Measurements from ENCODE around the gene NT5E.

NT5E gene

DNA sequence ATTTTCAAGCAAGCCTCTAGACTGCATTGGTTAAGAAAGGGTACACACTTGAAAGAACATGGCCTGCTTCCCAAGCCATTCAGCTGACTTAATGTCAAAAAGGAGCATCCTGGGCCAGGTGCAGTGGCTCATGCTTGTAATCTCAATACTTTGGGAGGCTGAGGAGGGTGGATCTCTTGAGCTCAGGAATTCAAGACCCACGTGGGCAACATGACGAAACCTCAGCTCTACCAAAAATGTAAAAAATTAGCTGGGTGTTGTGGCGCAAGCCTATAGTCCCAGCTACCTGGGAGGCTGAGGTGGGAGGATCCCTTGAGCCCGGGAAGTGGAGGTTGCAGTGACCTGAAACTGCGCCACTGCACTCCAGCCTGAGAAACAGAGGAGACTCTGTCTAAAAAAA lies 26.9 kb upstream of the NT5E start:
- no peak for DNase-seq

DNA sequence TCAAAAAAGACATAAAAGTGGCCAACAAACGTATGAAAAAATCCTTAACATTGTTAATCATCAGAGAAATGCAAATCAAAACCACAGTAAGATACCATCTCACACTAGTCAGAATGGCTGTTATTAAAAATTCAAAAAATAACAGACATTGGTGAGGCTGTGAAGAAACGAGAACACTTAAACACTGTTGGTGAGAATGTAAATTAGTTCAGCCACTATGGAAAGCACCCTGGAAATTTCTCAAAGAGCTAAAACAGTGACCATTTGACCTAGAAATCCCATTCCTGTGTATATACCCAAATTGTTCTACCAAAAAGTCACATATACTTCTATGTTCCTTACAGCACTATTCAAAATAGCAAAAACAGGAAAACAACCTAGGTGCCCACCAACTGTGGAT lies 24.9 kb upstream of the NT5E start:
- no peak for DNase-seq

DNA sequence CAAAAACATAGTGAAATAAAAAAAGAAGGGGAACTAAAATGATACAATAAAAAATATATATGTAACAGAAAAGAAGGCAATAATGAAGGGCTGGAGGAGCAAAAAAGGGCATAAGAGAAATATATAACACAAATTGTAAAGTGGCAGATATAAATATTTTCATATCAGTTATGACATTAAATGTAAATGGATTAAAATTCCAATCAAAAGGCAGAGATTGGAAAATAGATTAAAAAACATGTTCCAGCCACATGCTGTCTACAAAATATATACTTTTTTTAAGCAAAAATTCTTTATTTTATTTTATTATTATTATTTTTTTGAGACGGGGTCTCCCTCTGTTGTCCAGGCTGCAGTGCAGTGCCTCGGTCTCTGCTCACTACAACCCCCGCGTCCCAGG lies 23.9 kb upstream of the NT5E start:
- DNase-seq: no peak

DNA sequence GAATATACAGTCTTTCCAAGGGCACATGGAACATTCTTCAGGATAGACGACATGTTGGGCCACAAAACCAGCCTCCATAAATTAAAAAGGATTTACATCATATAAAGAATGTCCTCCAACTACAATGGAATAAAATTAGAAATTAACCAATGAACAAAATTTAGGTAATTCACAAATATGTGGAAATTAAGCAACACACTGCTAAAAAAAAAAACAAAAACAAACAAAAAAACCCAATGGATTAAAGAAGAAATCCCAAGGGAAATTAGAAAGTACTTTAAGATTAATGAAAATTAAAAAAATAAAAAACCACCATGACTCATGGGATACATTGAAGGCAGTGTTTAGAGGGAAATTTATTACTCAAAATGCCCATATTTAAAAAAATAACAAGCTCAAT lies 21.4 kb upstream of the NT5E start:
- DNase-seq: no peak

DNA sequence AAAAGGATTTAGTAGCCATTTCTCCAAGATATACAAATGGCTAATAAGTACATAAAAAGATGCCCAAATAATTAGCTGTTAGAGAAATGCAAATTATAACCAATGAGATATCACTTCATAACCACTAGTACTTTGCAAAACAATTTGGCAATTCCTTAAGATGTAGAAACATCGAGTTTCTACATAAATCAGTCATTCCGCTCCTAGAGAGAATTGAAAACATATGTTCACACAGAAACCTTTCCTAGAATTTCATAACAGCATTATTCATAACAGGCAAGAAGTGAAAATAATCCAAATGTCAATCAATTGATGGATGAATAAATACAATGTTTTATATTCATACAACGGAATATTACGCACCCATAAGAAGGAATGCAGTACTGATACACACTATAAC lies 20.5 kb upstream of the NT5E start:
- DNase-seq: no peak

DNA sequence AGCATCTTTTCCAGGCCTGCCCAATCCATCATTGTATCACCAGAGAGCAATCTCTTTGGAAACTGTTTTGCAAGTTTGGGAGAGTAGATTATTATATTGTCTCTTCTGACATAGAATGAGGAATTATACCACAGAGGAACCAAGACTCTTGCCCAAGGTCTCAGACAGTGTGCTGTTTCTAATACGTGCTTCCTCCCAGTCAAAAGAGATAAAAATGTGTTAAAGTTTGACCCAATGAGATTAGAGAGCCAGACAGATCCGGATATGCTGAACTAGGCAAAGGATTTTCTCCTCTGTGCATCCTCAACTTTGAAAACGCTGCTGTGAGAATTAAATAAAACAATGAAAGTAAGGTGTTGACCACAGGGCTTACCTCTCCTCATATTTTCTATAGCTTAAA lies 18.6 kb upstream of the NT5E start:
- no peak for DNase-seq

DNA sequence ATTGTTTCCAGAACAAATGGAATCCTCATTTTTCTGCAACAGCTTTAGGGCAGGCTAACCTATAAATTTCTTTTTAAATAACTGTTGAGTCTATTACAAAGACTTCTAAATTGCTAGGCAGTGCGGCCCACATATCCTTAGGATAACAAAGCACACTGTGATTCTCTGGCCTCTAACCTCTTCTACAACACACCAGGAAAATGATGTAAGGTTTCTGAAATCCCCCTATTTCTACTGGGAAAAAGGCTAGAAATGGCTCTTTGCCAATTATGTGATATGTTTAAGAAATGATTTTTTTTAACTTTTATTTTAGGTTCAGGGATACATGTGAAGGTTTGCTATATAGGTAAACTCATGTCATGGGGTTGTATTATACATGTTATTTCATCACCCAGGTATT lies 17.3 kb upstream of the NT5E start:
- DNase-seq: no peak

DNA sequence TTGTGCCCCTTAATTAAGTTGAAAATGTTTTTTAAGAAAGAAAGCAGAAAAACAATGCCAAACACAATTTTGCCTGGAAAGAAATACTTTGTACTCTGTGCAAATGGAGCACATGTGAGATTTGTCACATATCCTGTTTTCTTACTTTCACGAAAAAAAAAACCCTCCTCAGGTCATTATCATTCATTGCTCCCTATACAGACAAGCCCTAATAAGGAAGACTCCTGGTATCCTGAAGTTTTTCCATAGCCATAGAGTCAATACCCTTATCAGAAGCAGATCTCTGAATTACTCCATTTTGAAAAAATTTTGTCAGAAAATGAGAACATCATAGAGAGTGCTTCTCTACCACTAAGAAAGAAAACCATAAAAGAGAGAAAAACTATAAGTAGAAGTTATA lies 14.0 kb upstream of the NT5E start:
- DNase-seq: no peak

DNA sequence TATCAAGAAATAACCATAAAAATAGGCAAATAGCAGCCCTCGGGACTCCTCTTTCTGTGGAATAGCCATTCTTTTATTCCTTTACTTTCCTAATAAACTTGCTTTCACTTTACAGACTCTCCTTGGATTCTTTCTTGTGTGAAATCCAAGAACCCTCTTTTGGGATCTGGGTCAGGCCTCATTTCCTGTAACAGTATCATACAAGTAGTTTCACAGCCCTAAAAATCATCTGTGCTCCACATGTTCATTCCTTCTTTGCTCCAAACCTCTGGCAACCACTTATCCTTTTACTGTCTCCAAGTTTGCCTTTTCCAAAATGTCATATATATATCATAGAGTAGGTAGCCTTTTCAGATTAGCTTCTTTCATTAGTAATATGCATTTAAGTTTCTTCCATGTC lies 13.5 kb upstream of the NT5E start:
- DNase-seq: no peak

DNA sequence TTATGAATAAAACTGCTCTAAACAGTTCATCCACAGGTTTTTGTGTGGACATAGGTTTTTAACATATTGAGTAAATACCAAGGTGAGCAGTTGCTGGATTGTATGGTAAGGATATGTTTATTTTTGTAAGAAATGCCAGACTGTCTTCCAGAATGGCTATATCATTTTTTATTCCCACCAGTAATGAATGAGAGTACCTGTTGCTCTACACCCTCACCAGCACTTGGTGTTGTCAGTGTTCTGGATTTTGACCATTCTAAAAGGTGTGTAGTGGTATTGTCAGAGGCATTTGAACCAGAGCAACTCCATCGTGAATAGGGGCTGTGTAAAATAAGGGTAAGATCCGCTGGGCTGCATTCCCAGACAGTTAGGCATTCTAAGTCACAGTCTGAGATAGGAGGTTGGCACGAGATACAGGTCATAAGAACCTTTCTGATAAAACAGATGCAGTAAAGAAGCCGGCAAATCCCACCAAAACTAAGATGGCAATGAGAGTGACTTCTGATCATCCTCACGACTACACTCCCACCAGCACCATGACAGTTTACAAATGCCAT lies 12.9 kb upstream of the NT5E start:
- no peak for DNase-seq

DNA sequence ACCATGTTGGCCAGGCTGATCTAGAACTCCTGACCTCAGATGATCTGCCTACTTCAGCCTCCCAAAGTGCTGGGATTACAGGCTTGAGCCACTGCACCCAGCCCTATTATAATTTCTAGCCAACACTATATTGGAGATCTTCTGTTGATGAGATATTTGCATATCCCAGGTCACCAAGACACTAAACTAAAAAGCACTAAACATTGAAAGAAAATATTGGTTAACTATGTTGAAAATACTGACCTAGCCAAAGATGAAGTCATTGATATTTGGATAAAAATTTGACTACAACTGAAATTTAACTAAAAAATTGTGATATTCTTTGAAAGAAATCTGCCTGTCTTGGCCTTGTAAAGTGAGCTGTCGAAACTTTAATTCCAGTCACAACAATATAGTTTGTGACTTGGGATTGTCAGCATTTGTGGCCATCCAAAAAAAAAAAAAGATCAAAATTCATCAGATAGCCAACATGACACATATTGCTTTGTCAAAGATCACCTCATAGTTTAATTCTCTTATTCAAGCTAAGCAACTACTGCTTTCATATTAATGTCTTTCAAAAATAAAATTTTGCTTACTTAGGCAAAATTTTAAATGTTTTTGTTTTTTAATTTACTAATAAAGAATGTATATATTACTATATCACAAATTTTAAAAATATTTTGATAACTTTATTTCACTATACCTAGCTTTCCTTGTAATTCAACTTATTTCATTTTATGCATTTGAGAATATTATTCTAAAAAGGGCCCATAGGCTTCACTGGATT lies 6.3 kb upstream of the NT5E start:
- no peak for DNase-seq

DNA sequence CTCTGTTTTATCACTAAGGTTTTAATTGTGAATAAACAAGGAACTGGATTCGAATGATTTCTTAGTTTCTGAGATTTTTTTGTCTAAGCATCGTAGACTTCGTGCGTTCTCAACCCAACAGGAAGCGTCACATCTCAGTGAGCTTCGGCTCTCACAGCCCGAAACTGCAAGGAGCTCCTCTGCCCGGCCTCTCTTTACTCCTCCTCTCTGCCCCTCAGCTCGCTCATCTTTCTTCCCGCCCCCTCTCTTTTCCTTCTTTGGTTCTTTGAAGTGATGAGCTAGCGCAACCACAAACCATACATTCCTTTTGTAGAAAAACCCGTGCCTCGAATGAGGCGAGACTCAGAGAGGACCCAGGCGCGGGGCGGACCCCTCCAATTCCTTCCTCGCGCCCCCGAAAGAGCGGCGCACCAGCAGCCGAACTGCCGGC lies 480 bp upstream of the NT5E start:
- DNase-seq: peak in 2 of 6 experiments; percentile 11 to 28

DNA sequence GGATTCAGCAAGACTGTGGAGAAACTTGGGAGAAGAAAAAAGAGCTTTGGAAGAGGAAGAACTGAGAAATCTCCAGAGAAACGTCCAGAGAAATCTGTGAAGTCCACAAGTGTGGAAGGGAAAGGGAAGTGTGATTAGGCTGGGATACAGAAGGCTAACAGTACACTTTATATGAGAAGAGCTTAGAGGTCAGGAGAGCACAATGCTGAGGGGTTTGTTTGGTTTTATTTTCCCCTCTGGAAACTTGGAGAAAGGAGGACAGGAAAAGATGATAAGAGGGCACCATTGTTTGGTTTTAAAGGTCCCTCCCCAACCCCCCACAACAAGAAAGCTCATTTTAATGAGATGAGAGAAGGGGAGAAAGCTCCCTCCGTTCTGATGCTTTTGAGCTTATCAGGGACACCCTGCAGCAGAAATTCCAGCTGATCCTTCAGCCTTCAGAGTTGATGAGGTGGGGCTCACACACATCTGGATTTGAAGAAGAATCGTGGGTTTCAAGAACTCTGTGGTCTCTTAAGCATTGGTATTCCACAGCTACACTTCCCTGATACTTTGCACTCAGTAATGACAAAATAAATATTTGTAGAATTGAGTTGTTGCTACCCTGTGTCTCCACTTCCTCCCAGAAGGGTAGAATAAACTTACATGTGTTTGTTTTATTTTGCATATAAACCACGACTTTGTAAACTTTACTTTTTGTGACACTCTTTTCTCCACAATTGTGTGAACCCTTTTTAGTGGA lies 1.9 kb downstream of the NT5E start:
- no peak for DNase-seq

DNA sequence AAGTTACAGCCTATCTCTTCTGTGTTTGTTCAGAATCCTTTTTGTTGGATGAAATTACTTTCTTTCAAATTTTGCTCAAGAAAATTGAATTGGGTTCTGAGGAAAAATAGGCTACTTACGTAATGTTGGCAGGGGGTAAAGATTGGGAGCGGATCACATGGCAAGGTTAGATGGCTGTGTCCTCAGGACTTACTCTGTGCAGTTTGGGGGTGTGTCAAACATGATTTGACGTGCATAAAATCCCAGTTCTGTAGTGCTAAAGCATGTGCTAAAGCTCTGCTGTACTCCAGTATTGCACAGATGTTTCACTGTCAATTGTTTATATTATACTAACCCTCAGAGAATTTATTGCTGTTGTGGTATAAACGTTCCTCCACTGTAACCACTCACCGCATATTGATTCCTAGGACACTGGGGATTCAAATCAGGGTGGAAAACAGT lies 2.6 kb downstream of the NT5E start:
- no peak for DNase-seq

DNA sequence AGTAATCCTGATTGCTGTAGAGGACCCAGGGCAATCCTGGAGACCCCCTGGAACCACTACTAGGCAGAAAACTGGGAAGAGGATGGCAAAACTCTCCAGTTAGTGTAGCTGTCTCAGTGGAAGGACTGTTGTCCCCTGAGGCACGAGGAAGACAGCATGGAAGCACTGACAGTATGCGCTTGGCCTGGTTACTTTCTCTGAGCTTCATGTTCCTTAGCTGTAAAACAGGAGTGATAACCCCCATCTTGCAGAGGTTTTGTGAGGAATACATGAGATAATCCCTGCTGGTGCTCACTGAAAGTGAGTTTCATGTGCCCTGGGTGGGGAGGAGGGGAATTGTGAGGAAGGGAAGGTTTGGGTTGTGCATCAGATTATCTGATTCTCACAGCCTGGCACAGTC lies 3.2 kb downstream of the NT5E start:
- no peak for DNase-seq

DNA sequence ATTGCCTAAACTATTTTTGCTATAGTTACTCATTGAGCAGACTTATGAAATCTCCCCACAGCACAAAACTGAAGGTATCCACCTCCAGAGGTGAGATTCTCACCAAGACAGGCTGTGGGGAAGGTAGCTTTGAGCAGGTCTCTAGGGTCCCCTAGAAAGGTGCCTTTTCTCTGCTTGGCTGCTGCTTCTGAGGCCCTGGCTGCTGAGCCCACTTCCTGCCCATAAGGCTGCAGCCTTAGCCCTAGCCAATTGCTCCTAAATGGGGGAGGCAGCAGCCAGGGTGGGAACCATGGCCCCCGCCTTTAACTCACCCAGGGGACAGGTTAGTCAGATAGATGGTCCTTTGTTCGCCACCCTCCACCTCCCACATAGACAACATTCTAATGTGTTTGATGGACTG lies 3.6 kb downstream of the NT5E start:
- peak in 2 of 6 experiments; percentile 1 to 4 for DNase-seq

DNA sequence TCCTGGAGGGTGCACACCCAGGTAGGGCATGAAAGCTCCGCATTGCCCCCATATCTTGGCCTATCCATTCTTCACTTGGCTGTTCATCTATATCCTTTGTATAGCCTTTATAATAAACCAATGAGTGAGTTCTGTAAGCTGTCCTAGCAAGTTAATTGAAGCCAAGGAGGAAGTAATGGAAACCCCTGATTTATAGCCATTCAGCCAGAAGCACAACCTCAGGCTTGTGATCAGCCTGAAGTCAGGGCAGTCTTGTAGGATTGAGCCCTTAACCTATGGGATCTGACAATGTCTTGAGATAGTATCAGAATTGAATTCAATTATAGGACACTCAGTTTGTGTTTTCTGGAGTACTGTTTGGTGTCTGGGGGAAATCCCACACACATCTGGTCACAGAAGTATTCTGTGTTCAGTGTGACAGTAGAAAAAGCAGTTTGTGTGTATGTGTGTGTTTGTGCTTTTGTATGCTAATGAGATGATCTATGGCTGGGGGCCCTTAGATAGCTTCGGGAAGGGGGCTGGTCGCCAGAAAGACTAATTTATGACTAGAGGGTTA lies 5.7 kb downstream of the NT5E start:
- no peak for DNase-seq

DNA sequence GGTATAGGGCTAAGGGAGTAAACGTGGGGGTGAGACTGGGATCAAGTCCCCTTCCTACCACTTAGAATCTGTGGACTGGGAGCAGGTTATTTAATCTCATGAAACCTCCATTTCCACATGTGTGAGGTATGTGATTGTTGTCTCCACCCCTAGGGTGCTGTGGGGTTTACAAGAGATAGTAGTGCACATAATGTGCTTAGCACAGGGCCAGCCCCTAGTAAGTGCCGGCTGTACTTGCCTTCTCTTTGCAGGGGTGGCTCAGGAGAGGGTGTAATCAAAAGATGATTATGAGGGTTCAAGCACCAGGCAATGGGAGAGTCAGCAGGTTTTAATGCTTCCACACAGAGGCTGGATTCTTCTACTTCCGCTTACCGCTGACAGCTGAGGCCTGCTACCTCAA lies 6.9 kb downstream of the NT5E start:
- no peak for DNase-seq

DNA sequence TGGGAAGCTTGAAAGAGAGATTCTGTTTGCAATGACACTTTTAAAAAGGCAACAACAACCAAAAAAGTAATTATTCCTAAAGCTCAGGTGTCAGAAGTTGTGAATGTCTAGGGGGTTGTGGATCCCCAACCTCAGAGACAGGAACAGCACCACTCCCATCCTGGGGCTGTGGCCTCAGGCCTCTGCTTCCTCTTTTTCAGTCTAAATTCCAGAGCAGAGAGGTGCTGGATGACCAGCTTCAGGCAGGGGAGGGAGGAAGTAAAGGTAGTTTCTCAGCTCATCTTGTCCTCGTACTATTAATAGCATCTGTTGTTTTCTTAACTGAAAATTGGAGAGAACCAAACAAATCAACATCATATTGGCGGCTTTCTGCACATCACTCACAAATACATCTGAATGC lies 8.3 kb downstream of the NT5E start:
- no peak for DNase-seq

DNA sequence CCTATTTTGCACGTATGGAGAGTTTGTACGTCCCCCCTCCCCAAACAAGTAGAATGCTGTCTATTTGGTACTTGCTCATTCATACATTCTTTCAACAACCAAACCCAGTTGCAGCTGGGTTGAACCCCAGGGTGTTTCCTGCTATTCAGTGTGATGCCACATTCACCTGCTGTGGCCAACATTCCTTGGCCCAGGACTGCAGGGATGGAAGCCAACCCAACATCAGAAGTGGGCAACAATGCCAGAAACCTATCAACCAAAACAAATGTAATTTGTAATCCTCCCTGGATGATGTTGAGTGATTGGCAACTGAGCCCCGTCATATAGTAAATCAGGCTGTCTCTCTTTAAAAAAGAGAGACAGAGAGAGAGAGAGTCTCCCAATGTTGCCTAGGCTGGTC lies 8.9 kb downstream of the NT5E start:
- DNase-seq: no peak

DNA sequence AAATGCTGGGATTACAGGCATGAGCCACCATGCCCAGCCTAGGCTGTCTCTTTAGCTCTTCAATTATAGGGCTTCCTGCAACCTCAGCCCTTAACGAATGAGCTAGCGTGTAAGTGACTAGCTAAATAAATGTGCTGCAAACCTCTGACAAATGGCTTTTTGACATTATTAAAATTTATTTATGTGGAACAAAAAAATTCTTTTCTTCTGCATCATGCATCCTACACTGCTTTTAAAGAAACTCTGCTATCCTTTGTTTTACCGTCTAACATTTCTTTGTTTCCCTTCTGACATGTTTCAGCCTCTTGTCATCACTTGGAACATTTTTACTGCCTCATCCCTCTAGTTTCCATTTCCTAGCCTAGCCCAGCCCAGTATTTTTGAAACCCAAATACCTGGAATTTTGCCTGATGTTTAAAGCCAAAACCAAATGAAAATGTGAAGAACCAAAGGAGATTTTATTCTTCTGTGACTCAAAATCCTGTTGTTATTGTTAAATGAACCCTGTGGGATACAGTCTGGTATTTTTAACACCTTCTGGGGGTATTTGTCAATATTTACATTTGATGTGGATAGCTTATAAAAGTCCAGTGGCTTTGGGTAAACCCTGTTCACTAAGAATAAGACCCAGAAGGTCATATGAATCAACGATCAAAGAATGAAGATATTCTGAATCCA lies 9.5 kb downstream of the NT5E start:
- no peak for DNase-seq

DNA sequence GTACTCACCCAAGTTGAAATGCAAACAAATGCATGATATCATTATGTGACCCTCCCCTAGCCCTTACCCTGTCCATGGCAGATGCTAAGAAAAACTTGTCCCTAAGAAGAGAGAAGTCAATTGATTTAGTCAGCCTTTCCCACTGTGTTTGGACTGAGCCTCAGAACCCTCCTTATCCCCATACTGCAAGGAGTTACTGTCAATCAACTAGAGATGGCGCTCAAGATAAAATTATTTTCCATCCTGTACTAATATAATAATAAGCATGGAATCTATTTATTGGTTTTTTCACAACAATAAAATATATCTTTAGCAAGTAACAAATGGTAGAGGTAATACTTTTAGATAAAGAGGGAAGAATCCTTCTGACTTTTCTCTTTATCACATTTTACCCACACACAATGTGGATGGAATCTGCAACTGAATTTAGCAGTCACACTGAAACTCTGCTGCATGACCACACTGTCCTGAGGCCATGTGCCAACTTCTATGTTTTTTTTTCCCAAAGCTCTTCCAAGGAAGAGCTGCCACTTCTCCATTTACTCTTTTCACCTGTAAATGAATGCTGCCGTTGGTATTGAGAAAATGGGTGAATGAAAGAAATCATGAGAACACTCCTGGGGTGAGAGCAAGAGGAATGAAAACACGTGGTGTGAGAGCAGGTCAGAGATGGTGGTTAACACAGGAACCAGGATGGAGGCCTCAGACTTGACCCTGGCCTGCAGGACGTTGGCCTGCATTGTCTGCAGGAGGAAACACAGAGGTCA lies 10.5 kb downstream of the NT5E start:
- no peak for DNase-seq
